ENCODE data around the gene TGFBR2.

DNA sequence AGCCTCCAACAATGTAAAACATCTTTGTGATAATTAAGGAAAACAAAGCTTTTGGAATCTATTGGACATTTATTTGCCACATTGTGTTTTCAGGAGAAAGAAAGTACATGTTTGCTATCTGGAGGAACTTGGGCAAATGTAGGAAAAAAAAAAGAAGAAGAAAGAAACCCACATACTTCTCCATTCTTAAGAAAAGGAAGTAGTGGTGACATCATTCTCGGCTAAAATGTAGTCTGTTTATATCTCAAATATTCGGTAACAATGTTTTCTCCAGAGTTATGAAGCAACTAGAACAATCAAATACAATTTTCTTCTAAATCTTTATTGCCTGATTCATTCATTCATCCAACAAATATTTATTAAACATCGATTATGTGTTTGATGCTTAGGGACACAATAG is 2.3 kb upstream of the TGFBR2 start:
- TF ChIP-seq POLR2A (IDR thresholded peaks at IDR 0.05) = no peak
- TF ChIP-seq, protein P1, sequence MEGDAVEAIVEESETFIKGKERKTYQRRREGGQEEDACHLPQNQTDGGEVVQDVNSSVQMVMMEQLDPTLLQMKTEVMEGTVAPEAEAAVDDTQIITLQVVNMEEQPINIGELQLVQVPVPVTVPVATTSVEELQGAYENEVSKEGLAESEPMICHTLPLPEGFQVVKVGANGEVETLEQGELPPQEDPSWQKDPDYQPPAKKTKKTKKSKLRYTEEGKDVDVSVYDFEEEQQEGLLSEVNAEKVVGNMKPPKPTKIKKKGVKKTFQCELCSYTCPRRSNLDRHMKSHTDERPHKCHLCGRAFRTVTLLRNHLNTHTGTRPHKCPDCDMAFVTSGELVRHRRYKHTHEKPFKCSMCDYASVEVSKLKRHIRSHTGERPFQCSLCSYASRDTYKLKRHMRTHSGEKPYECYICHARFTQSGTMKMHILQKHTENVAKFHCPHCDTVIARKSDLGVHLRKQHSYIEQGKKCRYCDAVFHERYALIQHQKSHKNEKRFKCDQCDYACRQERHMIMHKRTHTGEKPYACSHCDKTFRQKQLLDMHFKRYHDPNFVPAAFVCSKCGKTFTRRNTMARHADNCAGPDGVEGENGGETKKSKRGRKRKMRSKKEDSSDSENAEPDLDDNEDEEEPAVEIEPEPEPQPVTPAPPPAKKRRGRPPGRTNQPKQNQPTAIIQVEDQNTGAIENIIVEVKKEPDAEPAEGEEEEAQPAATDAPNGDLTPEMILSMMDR (IDR thresholded peaks at IDR 0.05) = no peak
- TF ChIP-seq POLR2AphosphoS5 (IDR thresholded peaks at IDR 0.05) = no peak

Measured in prostate gland (tissue), 2 donors.